NCI-H2081 treated with DMSO at 0.1 percent for 48 hours (cell line): ENCODE measurements around the gene ZNF697.
"Not testable (repeated sequence)": the region's sequence is repeated elsewhere in the genome, so short reads cannot be mapped to it uniquely, and the experiment has no call there.

Experiments
- DNase-seq: peaks from one replicate; lab custom pipeline; 2025; lab: John Stamatoyannopoulos, UW

ZNF697 gene

DNA sequence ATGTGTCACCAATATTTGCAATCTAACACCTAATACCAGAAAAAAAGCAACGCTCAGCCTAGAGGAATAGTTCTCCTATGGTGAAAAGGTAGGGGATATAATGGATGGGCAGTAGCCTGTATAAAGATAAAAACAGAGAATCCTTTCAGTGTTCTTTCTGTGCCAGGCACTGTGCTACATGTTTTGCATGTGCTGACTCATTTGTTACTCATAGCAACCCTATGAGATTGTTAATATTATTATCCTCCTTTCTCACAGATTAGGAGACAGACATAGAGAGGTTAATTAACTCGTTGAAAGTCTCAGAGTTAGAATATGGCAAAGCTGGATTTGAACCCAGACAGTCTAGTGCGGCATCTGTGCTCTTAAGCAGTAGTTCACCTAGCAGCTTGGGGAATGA is 45.3 kb downstream of the ZNF697 start:
- not testable (repeated sequence) for DNase-seq

DNA sequence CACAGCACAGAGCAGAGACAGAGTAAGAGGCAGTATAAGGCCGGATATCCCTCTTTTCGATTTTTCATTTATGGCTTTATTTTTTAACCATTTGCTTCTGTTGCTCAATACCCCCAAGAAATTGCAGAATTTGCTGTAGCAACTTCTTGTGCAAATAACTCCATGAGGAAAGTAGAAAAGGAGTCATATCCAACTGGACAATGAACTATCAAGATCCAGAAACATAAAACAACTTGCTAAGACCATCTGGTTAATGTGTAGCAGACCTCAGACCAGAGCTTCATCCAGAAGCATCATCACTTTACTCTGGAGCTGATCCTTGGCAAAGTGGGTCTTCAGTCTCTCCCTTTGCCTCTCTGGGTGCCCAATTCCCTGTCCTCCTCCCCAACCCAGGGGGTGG is 45.9 kb downstream of the ZNF697 start:
- no peak for DNase-seq

DNA sequence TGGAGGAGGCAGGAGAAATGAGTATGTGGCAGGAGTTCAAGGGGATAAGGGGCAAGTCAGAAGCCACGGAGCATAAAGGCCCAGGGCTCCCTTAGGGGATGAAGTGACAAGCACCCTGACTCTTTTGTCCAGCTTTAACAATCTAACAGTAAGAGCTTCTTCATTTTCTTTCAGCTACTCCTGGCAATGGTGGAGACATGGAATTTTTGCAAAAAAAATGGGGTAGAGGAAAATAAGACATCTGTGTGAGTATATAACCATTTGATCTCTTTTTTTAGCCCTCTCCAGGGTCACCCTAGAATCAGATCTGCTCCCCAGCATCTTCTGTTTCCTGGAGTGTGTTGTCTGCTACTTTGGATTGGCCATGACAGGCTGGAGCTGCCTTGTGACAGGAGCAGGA is 47.1 kb downstream of the ZNF697 start:
- DNase-seq: no peak

DNA sequence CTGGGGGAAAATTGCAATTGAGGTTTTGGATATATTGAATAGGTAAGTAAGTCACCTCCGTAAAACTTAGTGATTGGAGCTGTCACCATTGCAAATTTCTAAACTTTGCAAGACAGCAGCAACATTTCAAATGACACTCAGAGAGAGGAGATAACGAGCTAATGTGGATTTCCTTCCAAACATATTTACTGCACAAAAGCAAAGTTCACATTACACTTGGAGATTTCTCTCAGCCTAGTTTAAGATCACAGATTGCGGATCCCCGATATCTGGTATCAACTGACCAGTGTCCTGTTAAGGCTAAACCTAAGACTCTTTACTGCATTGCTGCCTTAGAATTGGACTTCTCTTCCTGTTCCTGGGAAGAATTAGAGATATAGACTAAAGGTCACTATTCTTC is 47.5 kb downstream of the ZNF697 start:
- DNase-seq: no peak

DNA sequence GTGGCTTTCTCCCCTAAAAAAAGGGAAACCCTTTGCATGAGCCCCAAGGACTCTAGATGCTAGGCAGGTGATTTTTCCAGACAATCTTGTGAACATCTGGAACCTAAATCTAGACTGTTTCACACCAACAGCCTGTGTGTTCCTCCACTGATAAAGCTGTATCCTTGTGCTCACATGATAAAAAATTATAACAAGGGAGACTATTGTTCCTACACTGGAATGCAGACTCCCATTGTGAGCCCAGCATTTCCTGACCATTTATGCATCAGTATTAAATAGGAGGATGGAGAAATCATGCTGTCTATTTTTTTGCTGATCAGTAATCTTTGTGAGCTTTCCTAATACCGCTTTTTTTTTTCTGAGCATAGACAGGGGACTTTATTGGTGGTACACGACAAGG is 52.5 kb downstream of the ZNF697 start:
- no peak for DNase-seq

DNA sequence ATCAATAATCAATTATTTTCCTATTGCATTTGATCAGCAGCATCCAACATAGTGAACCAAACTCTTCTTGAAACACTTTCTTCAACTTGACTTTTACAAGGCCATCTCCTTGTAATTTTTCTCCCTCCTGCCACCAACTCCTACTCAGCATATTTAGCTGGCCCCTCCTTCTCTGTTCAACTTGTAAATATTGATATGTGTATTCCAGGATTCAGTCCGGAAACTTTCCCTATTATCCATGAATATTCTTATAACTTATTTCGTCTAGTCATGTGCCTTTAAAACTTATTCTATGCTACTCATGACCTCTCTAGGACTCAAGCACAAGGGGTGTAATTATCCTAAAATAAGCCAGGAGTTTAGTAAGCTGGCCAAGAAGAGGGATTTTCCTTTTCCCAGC is 52.9 kb downstream of the ZNF697 start:
- no peak for DNase-seq

DNA sequence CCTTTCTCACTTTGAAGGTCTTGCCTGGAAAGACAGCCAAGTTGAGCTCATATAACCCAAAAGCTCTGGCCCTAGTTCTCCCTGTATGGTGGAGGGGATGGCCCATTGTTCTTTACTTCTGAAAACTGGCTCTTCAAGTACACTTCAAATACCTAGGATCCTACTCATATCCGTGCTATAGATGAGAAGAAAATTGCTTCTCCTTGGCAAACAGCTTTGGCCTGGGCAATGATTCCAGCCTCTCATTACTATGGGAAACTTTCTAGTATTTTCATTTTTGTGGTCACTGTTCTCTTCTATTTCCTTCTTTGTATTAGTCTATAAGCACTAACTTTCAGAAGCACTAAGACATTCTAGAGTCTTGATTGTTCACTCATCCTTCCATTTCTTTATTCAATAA is 53.7 kb downstream of the ZNF697 start:
- no peak for DNase-seq

DNA sequence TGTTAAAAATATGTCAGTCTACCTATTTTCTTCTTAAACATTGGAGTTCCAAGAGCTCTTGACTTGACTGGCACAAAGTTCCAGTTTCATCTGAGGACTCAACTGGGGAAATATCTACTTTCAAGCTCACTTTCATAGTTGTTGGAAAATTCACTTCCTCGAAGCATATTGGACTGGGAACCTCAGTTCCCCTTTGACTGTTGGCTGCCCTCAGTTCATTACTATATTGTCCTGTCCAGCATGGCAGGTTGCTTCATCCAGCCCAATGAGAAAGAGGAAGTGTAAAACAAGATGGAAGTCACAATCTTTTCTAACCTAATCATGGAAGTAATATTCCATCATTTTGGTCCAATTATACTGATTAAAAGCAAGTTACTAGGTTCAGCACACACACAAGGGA is 54.3 kb downstream of the ZNF697 start:
- no peak for DNase-seq

DNA sequence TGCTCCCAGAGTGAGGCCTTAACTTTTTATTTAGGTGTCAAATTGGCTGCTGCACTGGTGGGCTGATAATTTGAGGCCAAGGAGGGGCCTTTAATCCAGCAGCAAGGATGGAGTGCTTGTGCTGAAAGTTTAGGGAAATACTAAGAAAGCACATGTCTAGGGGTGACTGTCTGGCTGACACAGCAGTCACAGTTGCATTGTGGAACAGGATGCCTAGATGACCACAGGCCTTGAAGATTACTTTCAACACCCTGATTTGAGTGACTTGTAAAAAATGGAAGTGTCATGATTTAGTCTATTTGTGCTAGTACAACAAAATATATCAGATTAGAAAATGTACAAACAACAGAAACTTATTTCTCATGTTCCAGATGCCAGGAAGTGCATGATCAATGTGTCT is 57.7 kb downstream of the ZNF697 start:
- DNase-seq: no peak

DNA sequence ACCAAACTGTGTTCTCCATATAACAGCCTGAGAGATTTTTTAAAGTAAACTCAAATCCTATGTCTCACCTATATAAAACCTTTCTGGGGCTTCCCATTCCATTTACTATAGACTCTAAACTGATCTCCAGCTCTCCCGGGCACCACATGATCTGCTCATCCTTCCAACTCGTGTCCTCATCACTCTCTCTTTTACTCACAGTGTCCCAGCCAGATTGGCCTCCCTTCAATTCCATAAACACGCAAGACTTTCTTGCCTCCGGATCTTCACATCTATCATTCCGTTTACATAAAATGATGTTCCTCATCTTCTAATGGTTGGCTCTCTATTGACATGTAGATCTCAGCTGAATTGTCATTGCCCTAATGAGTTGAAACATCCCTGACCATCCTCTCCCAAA is 59.4 kb downstream of the ZNF697 start:
- no peak for DNase-seq

DNA sequence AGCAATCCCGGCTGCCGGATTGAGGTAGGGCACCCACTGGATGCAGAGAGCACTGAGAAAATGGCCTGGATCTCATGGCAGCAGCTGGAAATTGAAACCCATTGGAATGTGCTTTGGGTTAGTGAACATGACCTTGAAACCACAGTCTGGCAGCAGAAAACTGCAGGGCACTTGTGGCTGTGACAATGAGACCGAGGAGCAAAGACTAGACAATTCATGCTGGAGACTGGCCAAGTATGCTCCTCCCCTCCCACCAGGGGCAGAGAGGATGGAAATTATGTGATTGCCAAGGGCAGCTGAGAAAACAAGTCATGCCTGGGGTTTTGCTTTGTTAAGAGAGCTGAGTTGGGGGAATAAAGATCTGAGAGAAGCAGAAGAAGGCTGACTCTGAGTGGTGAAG is 60.7 kb downstream of the ZNF697 start:
- peak; percentile 47 for DNase-seq

DNA sequence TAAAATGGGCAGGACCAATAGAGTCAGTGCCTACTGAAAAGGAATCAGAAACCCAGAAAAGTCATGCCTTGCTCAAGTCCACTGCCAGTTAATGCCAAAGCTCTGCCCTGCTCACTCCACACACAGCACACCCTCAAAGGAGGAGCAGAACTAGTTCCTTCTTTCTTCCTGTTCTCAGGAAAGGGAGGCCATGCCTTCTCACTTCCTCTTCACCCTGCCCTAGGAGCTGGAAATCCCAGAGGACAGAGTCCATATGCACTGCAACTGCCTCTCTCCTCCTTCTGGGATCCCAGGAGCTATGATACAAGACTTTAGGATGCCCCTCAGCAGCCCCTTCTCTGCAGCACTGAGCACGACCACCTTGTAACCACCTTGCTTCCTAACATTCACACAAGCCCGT is 62.3 kb downstream of the ZNF697 start:
- not testable (repeated sequence) for DNase-seq

DNA sequence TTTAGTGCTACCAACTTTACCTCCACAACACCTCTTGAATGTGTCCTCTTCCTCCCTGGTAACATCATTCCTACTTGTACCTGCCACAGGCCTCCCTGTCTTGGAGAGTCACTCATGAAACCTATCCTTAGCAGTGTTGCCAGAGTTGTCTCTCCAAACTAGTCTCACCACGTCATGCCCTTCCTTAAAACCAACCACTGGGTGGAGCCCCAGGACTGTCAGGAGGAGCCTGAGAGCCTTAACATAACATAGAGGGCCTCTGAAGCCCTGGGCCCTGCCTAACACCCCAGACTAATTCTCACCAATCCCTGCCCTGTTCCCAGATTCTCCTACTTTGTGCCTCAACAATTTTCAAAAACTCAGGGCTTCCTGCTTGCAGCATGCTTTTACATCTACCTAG is 65.3 kb downstream of the ZNF697 start:
- no peak for DNase-seq

DNA sequence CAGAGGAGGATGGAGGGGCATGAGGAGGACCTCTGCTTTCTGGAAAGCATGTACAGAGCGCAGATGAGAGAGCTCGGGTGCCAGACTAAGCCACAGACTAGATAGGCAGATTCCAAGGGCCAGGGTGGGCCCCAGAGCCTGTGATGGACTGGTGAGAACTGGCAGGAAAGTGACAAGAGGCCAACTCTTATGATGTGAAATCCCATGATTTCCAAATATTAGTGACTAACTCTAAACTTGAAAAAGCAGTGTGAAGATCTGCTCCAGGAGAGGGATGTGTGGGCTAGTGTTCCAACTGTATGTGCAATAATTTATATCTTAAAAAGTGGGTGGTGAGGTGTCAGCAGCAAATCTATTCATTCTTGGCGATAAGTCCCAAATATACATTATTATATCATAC is 67.0 kb downstream of the ZNF697 start:
- DNase-seq: not testable (repeated sequence)

DNA sequence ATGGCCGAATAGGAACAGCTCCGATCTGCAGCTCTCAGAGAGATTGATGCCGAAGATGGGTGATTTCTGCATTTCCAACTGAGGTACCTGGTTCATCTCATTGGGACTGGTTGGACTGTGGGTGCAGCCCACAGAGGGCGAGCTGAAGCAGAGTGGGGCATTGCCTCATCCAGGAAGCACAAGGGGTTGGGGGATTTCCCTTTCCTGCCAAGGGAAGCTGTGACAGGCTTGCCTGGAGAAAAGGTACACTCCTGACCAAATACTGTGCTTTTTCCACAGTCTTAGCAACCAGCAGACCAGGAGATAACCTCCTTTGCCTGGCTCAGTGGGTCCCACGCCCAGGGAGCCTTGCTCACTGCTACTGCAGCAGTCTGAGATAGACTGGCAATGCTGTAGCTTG is 74.2 kb downstream of the ZNF697 start:
- no peak for DNase-seq

DNA sequence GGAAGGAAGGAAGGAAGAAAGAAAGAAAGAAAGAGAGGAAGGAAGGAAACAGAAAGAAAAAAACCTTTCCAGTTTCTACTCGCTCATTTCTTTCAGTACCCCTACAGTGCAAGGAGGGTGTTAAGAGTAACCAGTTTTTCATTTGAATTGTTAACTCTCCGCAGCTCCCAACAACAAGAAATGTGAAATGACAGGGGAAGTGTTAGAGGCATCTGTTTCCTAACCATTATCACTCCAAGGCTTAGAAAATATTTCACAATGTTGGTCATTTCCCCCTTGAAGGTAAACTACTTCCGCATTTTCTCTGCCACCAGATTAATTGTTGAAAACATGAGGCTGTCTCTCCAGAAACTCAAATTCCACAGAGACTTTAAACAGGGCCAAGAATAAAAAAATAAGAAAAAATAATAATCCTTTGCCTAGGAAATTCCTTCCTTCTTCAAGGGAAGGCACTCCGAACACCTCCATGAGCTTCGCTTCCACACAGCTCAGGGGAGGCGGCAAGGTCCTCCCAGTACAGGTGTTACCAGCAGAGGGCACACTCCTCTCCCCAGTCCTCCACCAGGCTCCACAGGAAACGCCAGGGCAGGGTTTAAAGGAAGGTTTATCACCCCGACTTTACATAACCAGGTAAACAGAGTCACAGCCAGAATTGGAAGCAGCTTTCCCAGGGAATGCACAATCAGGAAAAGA is 78.0 kb downstream of the ZNF697 start:
- DNase-seq: not testable (repeated sequence)
